Fibroblast of pulmonary artery (primary cell): ENCODE measurements around the gene SLC17A7.

Experiments
- DNase-seq: peaks from one replicate; pipeline ENCODE4 v3.0.0-alpha.2; 2010; ENCODE audit warnings: low read depth
- H3K4me3 ChIP-seq: replicated peaks from 2 replicates; pipeline ENCODE4 v1.5.1; 2011; ENCODE audit warnings: low read depth, mild to moderate bottlenecking, control low read depth, low read length, moderate library complexity
- TF ChIP-seq, protein P1 (sequence below): IDR thresholded peaks from 2 replicates; pipeline ENCODE4 v1.5.1; 2011; ENCODE audit warnings: mild to moderate bottlenecking, control low read depth, low read length, inconsistent platforms; ENCODE audit errors: missing control alignments

Gene SLC17A7

DNA sequence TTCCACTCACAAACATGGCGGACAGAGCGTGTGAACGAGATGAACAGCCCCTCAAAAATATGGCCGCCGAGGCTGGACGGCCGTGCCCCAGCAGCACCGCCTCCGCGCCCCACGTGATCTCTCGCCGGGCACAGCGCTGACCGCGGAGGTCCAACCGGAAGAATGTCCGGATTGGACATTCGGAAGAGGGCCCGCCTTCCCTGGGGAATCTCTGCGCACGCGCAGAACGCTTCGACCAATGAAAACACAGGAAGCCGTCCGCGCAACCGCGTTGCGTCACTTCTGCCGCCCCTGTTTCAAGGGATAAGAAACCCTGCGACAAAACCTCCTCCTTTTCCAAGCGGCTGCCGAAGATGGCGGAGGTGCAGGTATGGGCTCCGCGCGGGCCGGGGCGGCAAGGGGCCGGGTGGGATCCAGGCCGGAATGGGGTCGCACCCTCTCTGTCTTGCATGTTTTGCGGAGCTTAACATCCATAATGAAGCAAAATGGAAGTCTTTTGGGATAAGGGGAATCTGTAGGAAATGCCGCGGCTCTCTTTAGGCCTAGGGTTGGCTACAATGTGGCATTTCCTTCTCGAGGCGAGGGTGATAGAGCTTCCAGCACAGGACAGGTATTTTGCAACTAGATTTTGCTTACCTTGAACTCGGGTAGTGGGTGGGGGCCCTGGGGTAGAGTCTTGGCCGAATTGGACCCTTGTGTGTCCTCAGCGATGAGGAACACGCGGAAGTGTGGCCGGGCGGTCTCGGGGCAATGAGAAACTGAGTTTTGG lies 46.1 kb upstream of the SLC17A7 start, which contains the start of gene RPL13A:
Gene RPL13A (plus strand): TSS at position 332 of the 769 bp plus-strand sequence. CDS start 22 bp downstream, at position 354.
- peak; percentile 100 for DNase-seq
- TF ChIP-seq, protein P1, sequence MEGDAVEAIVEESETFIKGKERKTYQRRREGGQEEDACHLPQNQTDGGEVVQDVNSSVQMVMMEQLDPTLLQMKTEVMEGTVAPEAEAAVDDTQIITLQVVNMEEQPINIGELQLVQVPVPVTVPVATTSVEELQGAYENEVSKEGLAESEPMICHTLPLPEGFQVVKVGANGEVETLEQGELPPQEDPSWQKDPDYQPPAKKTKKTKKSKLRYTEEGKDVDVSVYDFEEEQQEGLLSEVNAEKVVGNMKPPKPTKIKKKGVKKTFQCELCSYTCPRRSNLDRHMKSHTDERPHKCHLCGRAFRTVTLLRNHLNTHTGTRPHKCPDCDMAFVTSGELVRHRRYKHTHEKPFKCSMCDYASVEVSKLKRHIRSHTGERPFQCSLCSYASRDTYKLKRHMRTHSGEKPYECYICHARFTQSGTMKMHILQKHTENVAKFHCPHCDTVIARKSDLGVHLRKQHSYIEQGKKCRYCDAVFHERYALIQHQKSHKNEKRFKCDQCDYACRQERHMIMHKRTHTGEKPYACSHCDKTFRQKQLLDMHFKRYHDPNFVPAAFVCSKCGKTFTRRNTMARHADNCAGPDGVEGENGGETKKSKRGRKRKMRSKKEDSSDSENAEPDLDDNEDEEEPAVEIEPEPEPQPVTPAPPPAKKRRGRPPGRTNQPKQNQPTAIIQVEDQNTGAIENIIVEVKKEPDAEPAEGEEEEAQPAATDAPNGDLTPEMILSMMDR: no peak
- H3K4me3 ChIP-seq: peak within 1 kb of the TSS; percentile 100

DNA sequence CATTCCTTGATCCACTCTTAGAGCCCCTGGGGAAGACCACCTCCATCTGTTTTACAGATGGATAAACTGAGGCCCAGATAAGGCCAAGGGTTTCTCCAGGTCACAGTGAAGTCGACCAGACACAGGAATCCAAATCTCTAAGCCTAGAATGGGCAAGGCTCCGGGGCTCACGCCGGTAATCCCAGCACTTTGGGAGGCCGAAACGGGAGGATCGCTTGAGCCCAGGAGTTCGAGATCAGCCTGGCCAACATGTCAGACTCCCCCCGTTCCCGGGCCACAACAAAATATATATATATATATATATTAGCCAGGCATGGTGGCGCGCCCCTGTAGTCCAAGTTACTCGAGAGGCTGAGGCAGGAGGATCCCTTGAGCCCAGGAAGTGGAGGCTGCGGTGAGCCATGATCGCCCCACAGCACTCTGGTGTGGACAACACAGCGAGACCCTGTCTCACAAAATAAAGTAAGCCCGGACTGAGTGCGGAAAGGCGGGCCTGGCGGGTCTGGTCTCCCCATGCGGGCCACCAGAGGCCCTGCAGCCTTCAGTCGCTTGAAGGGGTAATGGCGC lies 45.5 kb upstream of the SLC17A7 start:
- H3K4me3 ChIP-seq: no peak overlapping the region
- no peak for DNase-seq
- TF ChIP-seq, protein P1: no peak

- TF ChIP-seq, protein P1: no peak
- H3K4me3 ChIP-seq: no peak overlapping the region
- DNase-seq: no peak
These were observed 44.9 kb upstream of the SLC17A7 start for GRCh38 chr19:49486232-49486631.

DNA sequence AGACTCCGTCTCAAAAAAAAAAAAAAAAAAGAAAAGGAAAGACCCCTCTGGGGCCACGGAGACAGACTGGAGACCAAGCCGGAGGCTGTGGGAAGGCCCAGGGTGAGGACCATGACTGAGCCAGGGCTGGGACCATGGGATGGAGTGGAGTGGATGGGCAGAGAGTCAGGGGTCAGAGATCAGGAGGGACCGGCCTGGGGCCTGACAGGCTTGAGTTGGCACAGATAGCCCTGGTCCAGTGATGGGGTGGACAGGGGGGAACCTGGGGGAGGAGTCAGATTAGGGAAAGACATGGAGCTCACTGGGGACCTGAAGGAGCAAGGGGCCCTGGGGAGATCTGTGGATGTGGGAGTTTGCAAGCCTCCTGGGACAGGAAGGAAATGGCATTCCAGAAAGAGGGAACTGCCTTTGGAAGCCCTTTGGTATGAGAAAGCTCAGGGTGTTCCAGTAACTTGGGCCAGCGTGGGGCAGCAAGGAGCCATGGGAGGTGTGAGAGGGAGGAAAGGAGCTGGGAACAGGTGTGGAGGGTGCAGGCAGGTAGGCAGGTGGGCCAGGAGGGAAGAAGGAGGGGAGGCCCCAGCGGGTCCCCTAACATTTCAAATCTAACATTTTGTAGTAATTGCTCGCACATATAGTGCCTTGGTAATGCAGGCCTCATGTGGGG lies 39.8 kb upstream of the SLC17A7 start:
- TF ChIP-seq, protein P1: no peak
- no peak for DNase-seq
- H3K4me3 ChIP-seq: no peak overlapping the region

DNA sequence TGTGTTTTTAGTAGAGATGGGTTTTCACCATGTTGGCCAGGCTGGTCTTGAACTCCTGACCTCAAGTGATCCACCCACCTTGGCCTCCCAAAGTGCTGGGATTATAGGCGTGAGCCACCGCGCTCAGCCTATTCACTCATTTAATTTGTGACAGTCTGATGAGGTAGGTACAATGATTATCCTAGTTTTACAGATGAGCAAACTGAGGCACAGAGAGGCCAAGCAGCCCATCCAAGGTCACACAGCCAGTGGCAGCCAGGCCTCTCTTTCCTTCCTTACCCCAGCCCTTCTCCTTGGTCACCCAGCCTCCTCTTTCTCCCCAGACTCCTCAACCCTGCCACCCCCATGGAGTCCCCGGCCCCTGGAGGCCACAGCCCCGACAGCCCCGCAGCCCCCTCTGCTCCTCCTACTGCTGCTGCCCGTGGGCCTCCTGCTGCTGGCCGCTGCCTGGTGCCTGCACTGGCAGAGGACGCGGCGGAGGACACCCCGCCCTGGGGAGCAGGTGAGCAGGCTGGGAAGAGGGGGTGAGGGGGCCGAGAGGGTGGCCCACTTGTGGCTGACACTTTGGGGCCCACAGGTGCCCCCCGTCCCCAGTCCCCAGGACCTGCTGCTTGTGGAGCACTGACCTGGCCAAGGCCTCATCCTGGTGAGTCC lies 38.8 kb upstream of the SLC17A7 start:
- TF ChIP-seq, protein P1: no peak
- no peak for DNase-seq
- H3K4me3 ChIP-seq: no peak overlapping the region

DNA sequence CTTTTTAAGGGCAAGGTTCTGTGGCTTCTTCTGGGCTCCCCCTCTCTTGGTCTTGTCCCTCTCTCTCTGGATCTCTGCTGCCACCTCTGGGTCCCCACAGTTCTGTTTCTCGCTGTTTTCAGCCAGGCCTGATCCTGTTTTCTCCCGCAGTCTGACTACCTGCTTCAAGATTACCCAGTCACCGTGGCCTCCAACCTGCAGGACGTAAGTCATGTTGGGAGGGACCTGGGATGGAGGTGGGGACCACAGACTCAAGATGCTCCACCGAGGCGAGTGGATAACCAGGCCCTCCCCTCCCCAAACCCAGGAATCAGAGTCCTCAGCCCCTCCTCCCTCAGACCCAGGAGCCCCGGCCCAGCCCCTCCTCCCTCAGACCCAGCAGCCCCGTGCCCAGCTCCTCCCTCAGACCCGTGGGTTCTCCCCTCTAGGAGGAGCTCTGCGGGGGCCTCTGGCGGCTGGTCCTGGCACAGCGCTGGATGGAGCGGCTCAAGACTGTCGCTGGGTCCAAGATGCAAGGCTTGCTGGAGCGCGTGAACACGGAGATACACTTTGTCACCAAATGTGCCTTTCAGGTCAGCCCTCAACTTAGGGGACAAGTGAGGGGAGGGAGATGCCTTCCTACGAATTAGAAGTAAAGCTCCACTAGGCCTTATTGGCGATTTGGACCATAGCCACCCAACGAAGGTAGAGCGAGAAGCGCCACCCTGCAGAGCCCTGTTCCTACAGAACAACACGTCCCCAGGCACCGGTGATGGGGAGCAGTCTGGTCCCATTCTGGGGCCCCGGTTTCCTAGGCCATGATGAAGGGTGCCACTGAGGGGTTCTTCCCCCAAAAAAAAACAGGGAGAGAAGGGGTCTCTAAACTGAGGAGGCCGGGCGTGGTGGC lies 34.9 kb upstream of the SLC17A7 start:
- TF ChIP-seq, protein P1: peak; percentile 57
- H3K4me3 ChIP-seq: no peak overlapping the region
- DNase-seq: peak; percentile 48
